Panc1 (cell line): Measurements from ENCODE around the gene C4orf17.

Source experiments
- POLR2AphosphoS5 ChIP-seq: IDR thresholded peaks from 2 replicates; pipeline ENCODE4 v1.6.1; 2012; ENCODE audit warnings: mild to moderate bottlenecking, low read depth, low read length, moderate library complexity
- SIN3A ChIP-seq: IDR thresholded peaks from 2 replicates; pipeline ENCODE4 v1.6.1; 2012; ENCODE audit warnings: low read depth, mild to moderate bottlenecking, low read length, moderate library complexity, borderline replicate concordance; ENCODE audit not compliant: insufficient read depth
- TF ChIP-seq, protein P1 (sequence below): fragments of 450-650 bp; IDR thresholded peaks from 2 replicates; pipeline ENCODE4 v1.5.1; 2017; ENCODE audit warnings: mild to moderate bottlenecking
- TF ChIP-seq, protein P2 (sequence below), 2 experiments: IDR thresholded peaks; 2 replicates each; pipeline ENCODE4 v1.6.1; 2011 to 2012; ENCODE audit warnings: low read depth in 2 of 2, control low read depth in 1 of 2, low read length in 1 of 2, mild to moderate bottlenecking in 1 of 2, moderate library complexity in 1 of 2; ENCODE audit not compliant: insufficient read depth in 1 of 2

GRCh38 chr4:99591757-99592156, 80.9 kb downstream of the C4orf17 start:
- TF ChIP-seq POLR2AphosphoS5 (no peak), SIN3A (no peak)
- TF ChIP-seq, protein P1, sequence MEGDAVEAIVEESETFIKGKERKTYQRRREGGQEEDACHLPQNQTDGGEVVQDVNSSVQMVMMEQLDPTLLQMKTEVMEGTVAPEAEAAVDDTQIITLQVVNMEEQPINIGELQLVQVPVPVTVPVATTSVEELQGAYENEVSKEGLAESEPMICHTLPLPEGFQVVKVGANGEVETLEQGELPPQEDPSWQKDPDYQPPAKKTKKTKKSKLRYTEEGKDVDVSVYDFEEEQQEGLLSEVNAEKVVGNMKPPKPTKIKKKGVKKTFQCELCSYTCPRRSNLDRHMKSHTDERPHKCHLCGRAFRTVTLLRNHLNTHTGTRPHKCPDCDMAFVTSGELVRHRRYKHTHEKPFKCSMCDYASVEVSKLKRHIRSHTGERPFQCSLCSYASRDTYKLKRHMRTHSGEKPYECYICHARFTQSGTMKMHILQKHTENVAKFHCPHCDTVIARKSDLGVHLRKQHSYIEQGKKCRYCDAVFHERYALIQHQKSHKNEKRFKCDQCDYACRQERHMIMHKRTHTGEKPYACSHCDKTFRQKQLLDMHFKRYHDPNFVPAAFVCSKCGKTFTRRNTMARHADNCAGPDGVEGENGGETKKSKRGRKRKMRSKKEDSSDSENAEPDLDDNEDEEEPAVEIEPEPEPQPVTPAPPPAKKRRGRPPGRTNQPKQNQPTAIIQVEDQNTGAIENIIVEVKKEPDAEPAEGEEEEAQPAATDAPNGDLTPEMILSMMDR = no peak
- TF ChIP-seq, protein P2, sequence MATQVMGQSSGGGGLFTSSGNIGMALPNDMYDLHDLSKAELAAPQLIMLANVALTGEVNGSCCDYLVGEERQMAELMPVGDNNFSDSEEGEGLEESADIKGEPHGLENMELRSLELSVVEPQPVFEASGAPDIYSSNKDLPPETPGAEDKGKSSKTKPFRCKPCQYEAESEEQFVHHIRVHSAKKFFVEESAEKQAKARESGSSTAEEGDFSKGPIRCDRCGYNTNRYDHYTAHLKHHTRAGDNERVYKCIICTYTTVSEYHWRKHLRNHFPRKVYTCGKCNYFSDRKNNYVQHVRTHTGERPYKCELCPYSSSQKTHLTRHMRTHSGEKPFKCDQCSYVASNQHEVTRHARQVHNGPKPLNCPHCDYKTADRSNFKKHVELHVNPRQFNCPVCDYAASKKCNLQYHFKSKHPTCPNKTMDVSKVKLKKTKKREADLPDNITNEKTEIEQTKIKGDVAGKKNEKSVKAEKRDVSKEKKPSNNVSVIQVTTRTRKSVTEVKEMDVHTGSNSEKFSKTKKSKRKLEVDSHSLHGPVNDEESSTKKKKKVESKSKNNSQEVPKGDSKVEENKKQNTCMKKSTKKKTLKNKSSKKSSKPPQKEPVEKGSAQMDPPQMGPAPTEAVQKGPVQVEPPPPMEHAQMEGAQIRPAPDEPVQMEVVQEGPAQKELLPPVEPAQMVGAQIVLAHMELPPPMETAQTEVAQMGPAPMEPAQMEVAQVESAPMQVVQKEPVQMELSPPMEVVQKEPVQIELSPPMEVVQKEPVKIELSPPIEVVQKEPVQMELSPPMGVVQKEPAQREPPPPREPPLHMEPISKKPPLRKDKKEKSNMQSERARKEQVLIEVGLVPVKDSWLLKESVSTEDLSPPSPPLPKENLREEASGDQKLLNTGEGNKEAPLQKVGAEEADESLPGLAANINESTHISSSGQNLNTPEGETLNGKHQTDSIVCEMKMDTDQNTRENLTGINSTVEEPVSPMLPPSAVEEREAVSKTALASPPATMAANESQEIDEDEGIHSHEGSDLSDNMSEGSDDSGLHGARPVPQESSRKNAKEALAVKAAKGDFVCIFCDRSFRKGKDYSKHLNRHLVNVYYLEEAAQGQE (IDR thresholded peaks at IDR 0.05; ENCODE audit: insufficient read depth in 1 of 2, low read depth in 2 of 2, low read length in 1 of 2) = no peak
